ENCODE data around the gene HMG20A.

GRCh38 chr15:77517579-77517978, 96.9 kb downstream of the HMG20A start:
- TF ChIP-seq CTCF (IDR thresholded peaks at IDR 0.05) (no peak), ZFX (IDR thresholded peaks at IDR 0.05; ENCODE audit: borderline replicate concordance) (no peak)

Data from 22Rv1 (cell line).